Measurements from ENCODE around the gene CARNS1.
"Not testable (repeated sequence)": the region's sequence is repeated elsewhere in the genome, so short reads cannot be mapped to it uniquely, and the experiment has no call there.

Gene CARNS1

GRCh38 chr11:67422891-67423290 is 7.4 kb downstream of the CARNS1 start:
- CTCF ChIA-PET: no interaction called here
- POLR2A ChIA-PET: interaction anchor here (0.9 to 1.8 kb wide), 2 partner anchors 21 to 45 kb away, joined by 3 to 9 read pairs; partner anchors contain the start of gene PPP1CA
- no peak for DNase-seq (ENCODE audit: extremely low spot score)
- no peak for TF ChIP-seq L3MBTL2 (conservative IDR thresholded peaks at IDR 0.05)
- no peak for TF ChIP-seq FOXK2 (IDR thresholded peaks at IDR 0.05)
- TF ChIP-seq ARNT (IDR thresholded peaks at IDR 0.05): no peak
- no peak for TF ChIP-seq PKNOX1 (IDR thresholded peaks at IDR 0.05)
- TF ChIP-seq HDGF (IDR thresholded peaks at IDR 0.05; ENCODE audit: borderline replicate concordance): no peak
- TF ChIP-seq CTBP1 (IDR thresholded peaks at IDR 0.05; ENCODE audit: borderline replicate concordance): no peak
- no peak for TF ChIP-seq LEF1 (IDR thresholded peaks at IDR 0.05; ENCODE audit: borderline replicate concordance)
- no peak for TF ChIP-seq FOXA1 (IDR thresholded peaks at IDR 0.05)
- no peak for TF ChIP-seq BHLHE40 (IDR thresholded peaks at IDR 0.05; ENCODE audit: borderline replicate concordance)
- no peak for TF ChIP-seq TARDBP (IDR thresholded peaks at IDR 0.05)

GRCh38 chr11:67423466-67423865 is 8.0 kb downstream of the CARNS1 start:
- no peak for TF ChIP-seq PKNOX1 (IDR thresholded peaks at IDR 0.05)
- no peak for DNase-seq (ENCODE audit: extremely low spot score)
- CTCF ChIA-PET: no interaction called here
- POLR2A ChIA-PET: interaction anchor here (1.4 to 1.8 kb wide), 3 partner anchors 20 to 32 kb away, joined by 3 to 9 read pairs (median 3); partner anchors contain the start of genes CORO1B, PPP1CA and RAD9A

- TF ChIP-seq PKNOX1 (IDR thresholded peaks at IDR 0.05) (no peak), ARNT (IDR thresholded peaks at IDR 0.05) (no peak), L3MBTL2 (conservative IDR thresholded peaks at IDR 0.05) (no peak)
- CTCF ChIA-PET: no interaction called here
- no peak for DNase-seq (ENCODE audit: extremely low spot score)
- POLR2A ChIA-PET: interaction anchor here (1.4 to 1.8 kb wide), 3 partner anchors 19 to 32 kb away, joined by 3 to 9 read pairs (median 3); partner anchors contain the start of genes CORO1B, PPP1CA and RAD9A
Observed at GRCh38 chr11:67423891-67424613, 8.6 kb downstream of the CARNS1 start.

- POLR2A ChIA-PET: interaction anchor here (1.2 to 3.2 kb wide), 3 partner anchors 8 to 36 kb away, joined by 3 to 11 read pairs (median 8); partner anchors contain the start of genes RAD9A and TBC1D10C
- CTCF ChIA-PET; DNase-seq (ENCODE audit: extremely low spot score): not testable (repeated sequence)
Observed at GRCh38 chr11:67427364-67427859, 11.9 kb downstream of the CARNS1 start.

- DNase-seq (ENCODE audit: extremely low spot score): peak; percentile 98
- POLR2A ChIA-PET: interaction anchor here (1.2 to 3.2 kb wide), 13 partner anchors 9 to 63 kb away, joined by 3 to 12 read pairs (median 4); partner anchors contain the start of genes CORO1B, PPP1CA, RAD9A and TBC1D10C
- no peak for TF ChIP-seq SP1 (IDR thresholded peaks at IDR 0.05)
- TF ChIP-seq FOXA1 (IDR thresholded peaks at IDR 0.05): no peak
- no peak for TF ChIP-seq TARDBP (IDR thresholded peaks at IDR 0.05)
- no peak for TF ChIP-seq CTBP1 (IDR thresholded peaks at IDR 0.05; ENCODE audit: borderline replicate concordance)
- TF ChIP-seq ZNF384 (IDR thresholded peaks at IDR 0.05): no peak
- TF ChIP-seq PKNOX1 (IDR thresholded peaks at IDR 0.05): peak; percentile 97
- TF ChIP-seq L3MBTL2 (conservative IDR thresholded peaks at IDR 0.05): 0 out of 2 replicates have a peak, but pooled peaks have one; percentile 13
- TF ChIP-seq SUZ12 (IDR thresholded peaks at IDR 0.05): no peak
- TF ChIP-seq NFRKB (IDR thresholded peaks at IDR 0.05): no peak
- no peak; the same call in 1 of the 2 replicates for TF ChIP-seq ELF4 (IDR thresholded peaks at IDR 0.05)
- TF ChIP-seq HDGF (IDR thresholded peaks at IDR 0.05; ENCODE audit: borderline replicate concordance): no peak
- no peak for TF ChIP-seq BHLHE40 (IDR thresholded peaks at IDR 0.05; ENCODE audit: borderline replicate concordance)
- TF ChIP-seq LEF1 (IDR thresholded peaks at IDR 0.05; ENCODE audit: borderline replicate concordance): no peak
- TF ChIP-seq FOXK2 (IDR thresholded peaks at IDR 0.05): no peak
- no peak; the same call in 1 of the 2 replicates for TF ChIP-seq FOXM1 (IDR thresholded peaks at IDR 0.05; ENCODE audit: borderline replicate concordance)
- no peak for TF ChIP-seq ARNT (IDR thresholded peaks at IDR 0.05)
- CTCF ChIA-PET: no interaction called here
Observed at GRCh38 chr11:67428052-67429001, 12.8 kb downstream of the CARNS1 start, which contains the start of gene RPS6KB2. Gene RPS6KB2 (plus strand): TSS chr11:67428494. CDS start chr11:67428546, 52 bp downstream.
